ENCODE data around the gene DECR2. TPM values are rescaled to one million over a fixed set of nuclear protein-coding genes. Genes with fewer than 3 reads are reported as not detected.
A peak's percentile ranks its signal among the peaks of the same experiment; 100 is the strongest.

The DECR2 gene
- total and polyA plus RNA-seq, 9 of the 15 experiments (the other 6 are each of a cell fraction or from before 2014, with no cell fraction given): 1.0 to 31.9 (median 10.3) TPM

DNA sequence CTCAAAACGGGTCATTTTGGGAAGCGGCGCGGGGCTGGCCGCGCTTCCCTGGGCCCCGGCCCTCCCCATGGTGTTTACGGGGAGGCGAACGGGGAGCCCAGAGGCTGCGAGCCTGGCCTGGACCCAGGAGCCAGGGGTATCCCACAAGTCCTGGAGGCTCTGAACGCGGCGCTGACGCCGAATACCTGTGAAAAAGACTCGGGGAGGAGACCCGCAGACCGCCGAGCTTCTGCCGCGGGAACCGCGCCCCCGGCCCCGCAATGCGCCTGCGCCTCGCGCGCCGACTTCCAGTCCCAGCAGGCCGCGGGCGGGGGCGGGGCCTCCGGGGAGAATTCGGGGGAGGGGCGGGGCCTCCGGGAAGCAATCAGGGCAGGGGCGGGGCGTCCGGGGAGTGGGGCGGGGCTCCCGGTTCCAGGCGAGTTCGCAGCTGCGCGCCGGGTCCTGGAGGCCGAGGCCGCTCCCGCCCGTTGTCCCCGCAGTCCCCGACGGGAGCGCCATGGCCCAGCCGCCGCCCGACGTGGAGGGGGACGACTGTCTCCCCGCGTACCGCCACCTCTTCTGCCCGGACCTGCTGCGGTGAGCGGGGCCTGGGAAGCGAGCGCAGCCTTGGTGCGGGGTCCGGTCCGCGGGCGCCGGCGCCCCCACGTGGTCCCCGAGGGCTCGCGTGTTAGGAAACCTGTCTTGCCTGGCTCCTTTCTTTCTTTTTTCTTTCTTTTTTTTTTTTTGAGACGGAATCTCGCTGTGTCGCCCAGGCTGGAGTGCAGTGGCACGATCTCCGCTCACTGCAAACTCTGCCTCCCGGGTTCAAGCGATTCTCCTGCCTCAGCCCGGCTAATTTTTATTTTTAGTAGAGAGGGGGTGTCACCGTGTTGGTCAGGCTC is at the start of gene DECR2 (continued):
- TF ChIP-seq, protein P1, sequence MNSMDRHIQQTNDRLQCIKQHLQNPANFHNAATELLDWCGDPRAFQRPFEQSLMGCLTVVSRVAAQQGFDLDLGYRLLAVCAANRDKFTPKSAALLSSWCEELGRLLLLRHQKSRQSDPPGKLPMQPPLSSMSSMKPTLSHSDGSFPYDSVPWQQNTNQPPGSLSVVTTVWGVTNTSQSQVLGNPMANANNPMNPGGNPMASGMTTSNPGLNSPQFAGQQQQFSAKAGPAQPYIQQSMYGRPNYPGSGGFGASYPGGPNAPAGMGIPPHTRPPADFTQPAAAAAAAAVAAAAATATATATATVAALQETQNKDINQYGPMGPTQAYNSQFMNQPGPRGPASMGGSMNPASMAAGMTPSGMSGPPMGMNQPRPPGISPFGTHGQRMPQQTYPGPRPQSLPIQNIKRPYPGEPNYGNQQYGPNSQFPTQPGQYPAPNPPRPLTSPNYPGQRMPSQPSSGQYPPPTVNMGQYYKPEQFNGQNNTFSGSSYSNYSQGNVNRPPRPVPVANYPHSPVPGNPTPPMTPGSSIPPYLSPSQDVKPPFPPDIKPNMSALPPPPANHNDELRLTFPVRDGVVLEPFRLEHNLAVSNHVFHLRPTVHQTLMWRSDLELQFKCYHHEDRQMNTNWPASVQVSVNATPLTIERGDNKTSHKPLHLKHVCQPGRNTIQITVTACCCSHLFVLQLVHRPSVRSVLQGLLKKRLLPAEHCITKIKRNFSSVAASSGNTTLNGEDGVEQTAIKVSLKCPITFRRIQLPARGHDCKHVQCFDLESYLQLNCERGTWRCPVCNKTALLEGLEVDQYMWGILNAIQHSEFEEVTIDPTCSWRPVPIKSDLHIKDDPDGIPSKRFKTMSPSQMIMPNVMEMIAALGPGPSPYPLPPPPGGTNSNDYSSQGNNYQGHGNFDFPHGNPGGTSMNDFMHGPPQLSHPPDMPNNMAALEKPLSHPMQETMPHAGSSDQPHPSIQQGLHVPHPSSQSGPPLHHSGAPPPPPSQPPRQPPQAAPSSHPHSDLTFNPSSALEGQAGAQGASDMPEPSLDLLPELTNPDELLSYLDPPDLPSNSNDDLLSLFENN (IDR thresholded peaks at IDR 0.05; ENCODE audit: low read depth in 2 of 2, low read length in 2 of 2): no peak
- 0 out of 2 replicates have a peak, but pooled peaks have one; percentile 30 for TF ChIP-seq ZNF830 (CRISPR knock-in tag; IDR thresholded peaks at IDR 0.05)
- no peak for TF ChIP-seq EZH2 (IDR thresholded peaks at IDR 0.05; ENCODE audit: borderline replicate concordance, low read depth, low read length)
- no peak for TF ChIP-seq POLR3A (IDR thresholded peaks at IDR 0.05; ENCODE audit: borderline replicate concordance, extremely low read depth, insufficient read depth, insufficient read length)
- TF ChIP-seq FOXP1 (CRISPR knock-in tag; IDR thresholded peaks at IDR 0.05): peak; percentile 78; the same call in 1 of the 2 replicates
- peak; percentile 84; the same call in 1 of the 2 replicates for TF ChIP-seq PHF8 (IDR thresholded peaks at IDR 0.05; ENCODE audit: borderline replicate concordance, low read length)
- TF ChIP-seq, protein P2, sequence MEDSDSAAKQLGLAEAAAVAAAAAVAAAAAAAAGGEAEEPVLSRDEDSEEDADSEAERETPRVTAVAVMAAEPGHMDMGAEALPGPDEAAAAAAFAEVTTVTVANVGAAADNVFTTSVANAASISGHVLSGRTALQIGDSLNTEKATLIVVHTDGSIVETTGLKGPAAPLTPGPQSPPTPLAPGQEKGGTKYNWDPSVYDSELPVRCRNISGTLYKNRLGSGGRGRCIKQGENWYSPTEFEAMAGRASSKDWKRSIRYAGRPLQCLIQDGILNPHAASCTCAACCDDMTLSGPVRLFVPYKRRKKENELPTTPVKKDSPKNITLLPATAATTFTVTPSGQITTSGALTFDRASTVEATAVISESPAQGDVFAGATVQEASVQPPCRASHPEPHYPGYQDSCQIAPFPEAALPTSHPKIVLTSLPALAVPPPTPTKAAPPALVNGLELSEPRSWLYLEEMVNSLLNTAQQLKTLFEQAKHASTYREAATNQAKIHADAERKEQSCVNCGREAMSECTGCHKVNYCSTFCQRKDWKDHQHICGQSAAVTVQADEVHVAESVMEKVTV (CRISPR knock-in tag; IDR thresholded peaks at IDR 0.05): peak; percentile 36; the same call in 1 of the 2 replicates
- TF ChIP-seq, protein P3, sequence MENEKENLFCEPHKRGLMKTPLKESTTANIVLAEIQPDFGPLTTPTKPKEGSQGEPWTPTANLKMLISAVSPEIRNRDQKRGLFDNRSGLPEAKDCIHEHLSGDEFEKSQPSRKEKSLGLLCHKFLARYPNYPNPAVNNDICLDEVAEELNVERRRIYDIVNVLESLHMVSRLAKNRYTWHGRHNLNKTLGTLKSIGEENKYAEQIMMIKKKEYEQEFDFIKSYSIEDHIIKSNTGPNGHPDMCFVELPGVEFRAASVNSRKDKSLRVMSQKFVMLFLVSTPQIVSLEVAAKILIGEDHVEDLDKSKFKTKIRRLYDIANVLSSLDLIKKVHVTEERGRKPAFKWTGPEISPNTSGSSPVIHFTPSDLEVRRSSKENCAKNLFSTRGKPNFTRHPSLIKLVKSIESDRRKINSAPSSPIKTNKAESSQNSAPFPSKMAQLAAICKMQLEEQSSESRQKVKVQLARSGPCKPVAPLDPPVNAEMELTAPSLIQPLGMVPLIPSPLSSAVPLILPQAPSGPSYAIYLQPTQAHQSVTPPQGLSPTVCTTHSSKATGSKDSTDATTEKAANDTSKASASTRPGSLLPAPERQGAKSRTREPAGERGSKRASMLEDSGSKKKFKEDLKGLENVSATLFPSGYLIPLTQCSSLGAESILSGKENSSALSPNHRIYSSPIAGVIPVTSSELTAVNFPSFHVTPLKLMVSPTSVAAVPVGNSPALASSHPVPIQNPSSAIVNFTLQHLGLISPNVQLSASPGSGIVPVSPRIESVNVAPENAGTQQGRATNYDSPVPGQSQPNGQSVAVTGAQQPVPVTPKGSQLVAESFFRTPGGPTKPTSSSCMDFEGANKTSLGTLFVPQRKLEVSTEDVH (IDR thresholded peaks at IDR 0.05; ENCODE audit: low read depth, partially characterized antibody): peak; percentile 62
- TF ChIP-seq MCM3 (IDR thresholded peaks at IDR 0.05): no peak
- no peak for TF ChIP-seq MAFF (IDR thresholded peaks at IDR 0.05; ENCODE audit: low read length)
- peak; percentile 86 for TF ChIP-seq ZBTB1 (CRISPR knock-in tag; IDR thresholded peaks at IDR 0.05; ENCODE audit: borderline replicate concordance, low read depth)
- TF ChIP-seq DMBX1 (CRISPR knock-in tag; IDR thresholded peaks at IDR 0.05; ENCODE audit: borderline replicate concordance): 0 out of 2 replicates have a peak, but pooled peaks have one; percentile 24
- TF ChIP-seq, protein P4, sequence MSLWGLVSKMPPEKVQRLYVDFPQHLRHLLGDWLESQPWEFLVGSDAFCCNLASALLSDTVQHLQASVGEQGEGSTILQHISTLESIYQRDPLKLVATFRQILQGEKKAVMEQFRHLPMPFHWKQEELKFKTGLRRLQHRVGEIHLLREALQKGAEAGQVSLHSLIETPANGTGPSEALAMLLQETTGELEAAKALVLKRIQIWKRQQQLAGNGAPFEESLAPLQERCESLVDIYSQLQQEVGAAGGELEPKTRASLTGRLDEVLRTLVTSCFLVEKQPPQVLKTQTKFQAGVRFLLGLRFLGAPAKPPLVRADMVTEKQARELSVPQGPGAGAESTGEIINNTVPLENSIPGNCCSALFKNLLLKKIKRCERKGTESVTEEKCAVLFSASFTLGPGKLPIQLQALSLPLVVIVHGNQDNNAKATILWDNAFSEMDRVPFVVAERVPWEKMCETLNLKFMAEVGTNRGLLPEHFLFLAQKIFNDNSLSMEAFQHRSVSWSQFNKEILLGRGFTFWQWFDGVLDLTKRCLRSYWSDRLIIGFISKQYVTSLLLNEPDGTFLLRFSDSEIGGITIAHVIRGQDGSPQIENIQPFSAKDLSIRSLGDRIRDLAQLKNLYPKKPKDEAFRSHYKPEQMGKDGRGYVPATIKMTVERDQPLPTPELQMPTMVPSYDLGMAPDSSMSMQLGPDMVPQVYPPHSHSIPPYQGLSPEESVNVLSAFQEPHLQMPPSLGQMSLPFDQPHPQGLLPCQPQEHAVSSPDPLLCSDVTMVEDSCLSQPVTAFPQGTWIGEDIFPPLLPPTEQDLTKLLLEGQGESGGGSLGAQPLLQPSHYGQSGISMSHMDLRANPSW (CRISPR knock-in tag; IDR thresholded peaks at IDR 0.05): no peak
- TF ChIP-seq SMC3 (conservative IDR thresholded peaks at IDR 0.05; ENCODE audit: insufficient read depth, low read depth, low read length): 0 out of 2 replicates have a peak, but pooled peaks have one; percentile 28
- TF ChIP-seq KAT8 (IDR thresholded peaks at IDR 0.05; ENCODE audit: low read depth): no peak

Data from K562 (cell line).